OCI-LY1 (cell line): ENCODE measurements around the gene HOXC5.
"Not testable (repeated sequence)": the region's sequence is repeated elsewhere in the genome, so short reads cannot be mapped to it uniquely, and the experiment has no call there.

Source experiments
- H2AFZ ChIP-seq: fragments of 200-600 bp; sonication (generic), shearing (Covaris generic); 2 replicates; pipeline ENCODE4 v1.6.0; 2014; ENCODE audit warnings: antibody characterized with exemption, mild to moderate bottlenecking, low read length
- H3F3A ChIP-seq: fragments of 200-600 bp; sonication (generic), shearing (Covaris generic); 2 replicates; pipeline ENCODE4 v1.6.0; 2014; ENCODE audit warnings: mild to moderate bottlenecking, antibody characterized with exemption, low read length, moderate library complexity; ENCODE audit not compliant: insufficient read depth
- H3K27ac ChIP-seq: fragments of 200-600 bp; sonication (generic); 2 replicates; pipeline ENCODE4 v1.5.1; 2014; ENCODE audit warnings: low read length, mixed run types, mild to moderate bottlenecking, low read depth; ENCODE audit not compliant: poor library complexity, severe bottlenecking
- H3K27me3 ChIP-seq: fragments of 200-600 bp; sonication (generic); 2 replicates; pipeline ENCODE4 v1.6.0; 2014; ENCODE audit warnings: antibody characterized with exemption, mild to moderate bottlenecking, low read length, moderate library complexity; ENCODE audit not compliant: insufficient read depth
- H3K36me3 ChIP-seq: fragments of 200-600 bp; sonication (generic); 2 replicates; pipeline ENCODE4 v1.6.1; 2014; ENCODE audit warnings: mild to moderate bottlenecking, antibody characterized with exemption, low read length, moderate library complexity, mixed read lengths; ENCODE audit not compliant: insufficient read depth
- H3K4me1 ChIP-seq: fragments of 200-600 bp; sonication (generic); 2 replicates; pipeline ENCODE4 v1.5.1; 2014; ENCODE audit warnings: mild to moderate bottlenecking, low read length, moderate library complexity; ENCODE audit not compliant: insufficient read depth, severe bottlenecking
- H3K4me2 ChIP-seq: fragments of 200-600 bp; sonication (generic), shearing (Covaris generic); 2 replicates; pipeline ENCODE4 v1.6.1; 2014; ENCODE audit warnings: low read length
- H3K4me3 ChIP-seq: fragments of 200-600 bp; sonication (generic); 2 replicates; pipeline ENCODE4 v1.5.1; 2014; ENCODE audit warnings: low read length, low read depth, mild to moderate bottlenecking, mixed read lengths; ENCODE audit not compliant: poor library complexity, severe bottlenecking
- H3K79me2 ChIP-seq: fragments of 200-600 bp; shearing (Covaris generic); 2 replicates; pipeline ENCODE4 v1.6.1; 2016; ENCODE audit warnings: mixed run types, low read length, mixed read lengths; ENCODE audit not compliant: insufficient read depth
- H3K9ac ChIP-seq: fragments of 200-600 bp; sonication (generic), shearing (Covaris generic); 2 replicates; pipeline ENCODE4 v1.6.1; 2014; ENCODE audit warnings: mild to moderate bottlenecking, low read length, mixed read lengths
- H3K9me2 ChIP-seq: fragments of 200-600 bp; sonication (generic), shearing (Covaris generic); 2 replicates; pipeline ENCODE4 v1.6.1; 2014; ENCODE audit warnings: low read depth, mild to moderate bottlenecking, low read length, mixed read lengths
- H3K9me3 ChIP-seq: fragments of 200-600 bp; shearing (Covaris generic); 2 replicates; pipeline ENCODE4 v1.6.1; 2014; ENCODE audit warnings: low read length, mixed read lengths
- H4K20me1 ChIP-seq: fragments of 200-600 bp; sonication (generic), shearing (Covaris generic); 2 replicates; pipeline ENCODE4 v1.6.0; 2016; ENCODE audit warnings: mild to moderate bottlenecking, low read length; ENCODE audit not compliant: insufficient read depth
- EZH2 ChIP-seq: fragments of 200-600 bp; sonication (generic), shearing (Covaris generic); IDR thresholded peaks from 2 replicates; pipeline ENCODE4 v1.8.0; 2017; ENCODE audit warnings: borderline replicate concordance, mixed run types, mild to moderate bottlenecking, antibody characterized with exemption, low read length, moderate library complexity, mixed read lengths
- TF ChIP-seq, protein P1 (sequence below): fragments of 200-600 bp; sonication (generic), shearing (Covaris generic); IDR thresholded peaks from 2 replicates; pipeline ENCODE4 v1.5.1; 2017; ENCODE audit warnings: mild to moderate bottlenecking, antibody characterized with exemption, low read length, moderate library complexity, mixed read lengths

The HOXC5 gene

DNA sequence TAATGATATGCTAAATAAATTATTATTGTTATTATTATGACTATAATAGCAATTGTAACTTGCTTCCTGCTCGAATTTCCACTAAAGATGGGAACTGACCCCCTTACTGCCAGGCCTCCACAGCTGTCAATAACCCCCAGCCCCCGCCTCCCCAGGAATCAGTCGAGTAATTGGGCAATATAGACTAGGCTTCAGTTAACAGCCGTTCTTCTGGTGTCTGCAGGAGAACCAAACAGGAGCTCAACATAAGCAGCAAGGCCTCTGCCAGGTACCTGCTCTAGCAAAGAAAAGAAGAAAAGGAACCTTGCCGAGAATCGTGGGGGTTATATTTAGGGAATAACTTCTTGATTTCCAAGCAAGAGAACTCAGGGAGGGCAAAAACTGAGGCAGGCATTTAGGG is 42.6 kb downstream of the HOXC5 start:
- Histone ChIP-seq H3K4me1 (no peaks in the 10 kb centered on the region), H3K4me2 (no peak overlapping the region), H4K20me1 (no peaks in the 10 kb centered on the region), H3K36me3 (no peaks in the 10 kb centered on the region), H3K9me2 (no peaks in the 10 kb centered on the region), H3K9me3 (no peaks in the 10 kb centered on the region), H3F3A (no peaks in the 10 kb centered on the region), H3K9ac (no peak overlapping the region), H3K27ac (no peak overlapping the region), H3K79me2 (no peaks in the 10 kb centered on the region), H3K27me3 (no peaks in the 10 kb centered on the region; the same call in 1 of the 2 replicates), H3K4me3 (no peak overlapping the region), H2AFZ (no peak overlapping the region)
- TF ChIP-seq, protein P1, sequence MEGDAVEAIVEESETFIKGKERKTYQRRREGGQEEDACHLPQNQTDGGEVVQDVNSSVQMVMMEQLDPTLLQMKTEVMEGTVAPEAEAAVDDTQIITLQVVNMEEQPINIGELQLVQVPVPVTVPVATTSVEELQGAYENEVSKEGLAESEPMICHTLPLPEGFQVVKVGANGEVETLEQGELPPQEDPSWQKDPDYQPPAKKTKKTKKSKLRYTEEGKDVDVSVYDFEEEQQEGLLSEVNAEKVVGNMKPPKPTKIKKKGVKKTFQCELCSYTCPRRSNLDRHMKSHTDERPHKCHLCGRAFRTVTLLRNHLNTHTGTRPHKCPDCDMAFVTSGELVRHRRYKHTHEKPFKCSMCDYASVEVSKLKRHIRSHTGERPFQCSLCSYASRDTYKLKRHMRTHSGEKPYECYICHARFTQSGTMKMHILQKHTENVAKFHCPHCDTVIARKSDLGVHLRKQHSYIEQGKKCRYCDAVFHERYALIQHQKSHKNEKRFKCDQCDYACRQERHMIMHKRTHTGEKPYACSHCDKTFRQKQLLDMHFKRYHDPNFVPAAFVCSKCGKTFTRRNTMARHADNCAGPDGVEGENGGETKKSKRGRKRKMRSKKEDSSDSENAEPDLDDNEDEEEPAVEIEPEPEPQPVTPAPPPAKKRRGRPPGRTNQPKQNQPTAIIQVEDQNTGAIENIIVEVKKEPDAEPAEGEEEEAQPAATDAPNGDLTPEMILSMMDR = no peak
- no peak for TF ChIP-seq EZH2

DNA sequence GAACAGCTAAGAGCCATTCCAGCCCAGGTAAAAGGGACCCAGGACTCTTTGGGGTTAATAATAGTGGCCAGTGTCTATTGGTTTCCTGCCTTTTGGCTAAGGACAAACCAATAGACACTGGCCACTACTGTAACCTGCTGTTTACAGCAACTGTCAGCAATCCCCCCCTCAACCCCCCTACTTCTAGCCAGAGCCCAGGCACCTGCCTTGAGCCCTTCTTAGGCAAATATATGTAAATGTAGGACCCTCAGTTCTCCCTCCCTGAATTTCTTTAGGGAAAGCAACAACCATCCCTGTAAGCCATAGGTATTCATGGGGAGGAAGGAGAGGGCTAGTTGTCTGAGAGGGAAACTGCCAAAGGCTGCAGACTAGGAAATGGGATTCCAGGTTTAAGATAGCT is 43.1 kb downstream of the HOXC5 start:
- no peak overlapping the region for H3K9ac ChIP-seq
- TF ChIP-seq, protein P1 = no peak
- no peak for TF ChIP-seq EZH2
- H2AFZ ChIP-seq = no peak overlapping the region
- no peaks in the 10 kb centered on the region for H4K20me1 ChIP-seq
- H3K4me1 ChIP-seq = no peaks in the 10 kb centered on the region
- H3F3A ChIP-seq = no peaks in the 10 kb centered on the region
- H3K79me2 ChIP-seq = no peaks in the 10 kb centered on the region
- H3K27ac ChIP-seq = no peak overlapping the region
- no peaks in the 10 kb centered on the region for H3K36me3 ChIP-seq
- H3K27me3 ChIP-seq = no peaks in the 10 kb centered on the region; the same call in 1 of the 2 replicates
- H3K9me3 ChIP-seq = no peaks in the 10 kb centered on the region
- no peak overlapping the region for H3K4me3 ChIP-seq
- no peak overlapping the region for H3K4me2 ChIP-seq
- H3K9me2 ChIP-seq = no peaks in the 10 kb centered on the region

DNA sequence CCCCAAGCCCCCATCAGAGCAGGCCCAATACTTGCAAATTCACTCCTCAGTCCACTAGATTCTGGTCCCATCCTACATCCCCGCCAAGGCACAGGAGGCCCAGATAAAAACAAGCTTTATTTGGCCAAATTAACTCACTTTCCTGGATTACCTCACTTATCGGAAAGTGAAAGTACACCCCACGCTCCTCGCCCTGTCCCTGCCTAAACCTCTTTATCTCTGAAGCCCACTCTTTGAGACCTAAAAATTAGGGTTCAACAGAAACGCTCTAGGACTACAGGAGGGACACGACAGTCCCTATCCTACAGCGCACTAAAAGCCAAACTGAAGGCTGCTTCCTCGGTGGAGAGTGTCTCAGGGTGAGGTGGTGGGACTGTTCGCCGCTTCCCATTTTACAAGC is 45.0 kb downstream of the HOXC5 start:
- not testable (repeated sequence) for H3K27me3 ChIP-seq, H3K79me2 ChIP-seq, H4K20me1 ChIP-seq, H3K9ac ChIP-seq, H3K9me2 ChIP-seq, H3K4me2 ChIP-seq, H3K27ac ChIP-seq, H3K9me3 ChIP-seq, H3K36me3 ChIP-seq, H3K4me1 ChIP-seq, H3K4me3 ChIP-seq, H2AFZ ChIP-seq, H3F3A ChIP-seq

- H3K27me3 ChIP-seq, H3F3A ChIP-seq, H3K4me2 ChIP-seq, H3K27ac ChIP-seq, H3K36me3 ChIP-seq, H3K9me3 ChIP-seq, H3K4me1 ChIP-seq, H4K20me1 ChIP-seq, H2AFZ ChIP-seq, H3K9ac ChIP-seq, H3K9me2 ChIP-seq, H3K79me2 ChIP-seq, H3K4me3 ChIP-seq: not testable (repeated sequence)
These were observed 46.3 kb downstream of the HOXC5 start for GRCh38 chr12:54079115-54079514.

GRCh38 chr12:54080008-54080924 is 47.4 kb downstream of the HOXC5 start:
- not testable (repeated sequence) for H3K4me3 ChIP-seq, H3F3A ChIP-seq, H3K27me3 ChIP-seq, H3K4me2 ChIP-seq, H3K9me2 ChIP-seq, H3K9me3 ChIP-seq, H3K9ac ChIP-seq, H3K36me3 ChIP-seq, H4K20me1 ChIP-seq, H3K4me1 ChIP-seq, H3K79me2 ChIP-seq, H2AFZ ChIP-seq, H3K27ac ChIP-seq

DNA sequence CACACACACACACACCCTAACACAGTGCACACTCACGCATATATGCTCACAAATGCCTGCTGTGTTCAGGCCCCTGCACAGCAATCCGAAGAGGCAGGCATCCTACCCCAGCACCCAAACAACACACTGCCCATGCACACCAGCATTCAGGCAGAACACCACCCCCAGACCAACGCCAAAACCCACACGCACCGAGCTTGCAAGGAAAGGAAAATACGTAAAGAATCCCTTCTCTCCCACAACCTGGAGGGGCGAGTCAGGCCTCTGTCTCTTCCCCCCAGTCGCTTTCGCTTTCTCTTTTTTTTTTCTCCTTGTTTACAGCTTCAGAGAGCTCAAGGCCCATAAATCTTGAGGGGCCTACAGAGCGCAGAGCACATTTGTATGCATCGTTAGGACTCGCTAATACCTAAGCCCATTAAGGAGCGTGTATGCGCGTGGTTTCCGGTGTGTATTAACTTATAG is 48.2 kb downstream of the HOXC5 start:
- H4K20me1 ChIP-seq, H3K36me3 ChIP-seq, H3K4me3 ChIP-seq, H3K79me2 ChIP-seq, H3K9me2 ChIP-seq, H3K4me2 ChIP-seq, H3K4me1 ChIP-seq, H3K27ac ChIP-seq, H3K27me3 ChIP-seq, H3F3A ChIP-seq, H3K9ac ChIP-seq, H2AFZ ChIP-seq, H3K9me3 ChIP-seq: not testable (repeated sequence)
